IMR-90 (cell line): ENCODE data around the gene GRID1.

ENCODE experiments used
- BHLHE40 ChIP-seq: fragments of 150-350 bp; IDR thresholded peaks from 2 replicates; pipeline ENCODE4 v1.6.1; 2016; ENCODE audit warnings: mild to moderate bottlenecking, low read depth, low read length
- CEBPB ChIP-seq: IDR thresholded peaks from 2 replicates; pipeline ENCODE4 v1.6.1; 2012; ENCODE audit warnings: low read depth, low read length, improper control_type of control experiment
- MAFK ChIP-seq: IDR thresholded peaks from 2 replicates; pipeline ENCODE4 v1.6.1; 2012; ENCODE audit warnings: low read depth, low read length, improper control_type of control experiment
- MAZ ChIP-seq: IDR thresholded peaks from 2 replicates; pipeline ENCODE4 v1.6.1; 2012; ENCODE audit warnings: low read depth, mild to moderate bottlenecking, low read length, improper control_type of control experiment, moderate library complexity, borderline replicate concordance
- NFE2L2 ChIP-seq: fragments of 150-350 bp; IDR thresholded peaks from 2 replicates; pipeline ENCODE4 v1.6.1; 2016; ENCODE audit warnings: low read depth, mild to moderate bottlenecking, low read length
- POLR2A ChIP-seq: IDR thresholded peaks from 2 replicates; pipeline ENCODE4 v1.6.1; 2012; ENCODE audit warnings: mild to moderate bottlenecking, low read depth, low read length
- RAD21 ChIP-seq: IDR thresholded peaks from 2 replicates; pipeline ENCODE4 v1.6.1; 2012; ENCODE audit warnings: low read length, improper control_type of control experiment
- RCOR1 ChIP-seq: IDR thresholded peaks from 2 replicates; pipeline ENCODE4 v1.6.1; 2012; ENCODE audit warnings: mild to moderate bottlenecking, low read length, improper control_type of control experiment; ENCODE audit not compliant: insufficient replicate concordance
- RFX5 ChIP-seq: IDR thresholded peaks from 2 replicates; pipeline ENCODE4 v1.8.0; 2012; ENCODE audit warnings: low read depth, mild to moderate bottlenecking, low read length, moderate library complexity
- SMC3 ChIP-seq: fragments of 150-350 bp; IDR thresholded peaks from 2 replicates; pipeline ENCODE4 v1.6.1; 2016; ENCODE audit warnings: low read depth, mild to moderate bottlenecking, antibody characterized with exemption, low read length, moderate library complexity
- TF ChIP-seq, protein P1 (sequence below): conservative IDR thresholded peaks from 2 replicates; pipeline ENCODE4 v1.5.1; 2012; ENCODE audit warnings: mild to moderate bottlenecking, low read depth, low read length, improper control_type of control experiment
- TF ChIP-seq, protein P2 (sequence below): fragments of 150-350 bp; IDR thresholded peaks from 2 replicates; pipeline ENCODE4 v1.6.1; 2017; ENCODE audit warnings: mild to moderate bottlenecking, antibody characterized with exemption, low read length, low read depth
- TF ChIP-seq, protein P3 (sequence below): fragments of 150-350 bp; IDR thresholded peaks from 2 replicates; pipeline ENCODE4 v1.6.1; 2016; ENCODE audit warnings: low read depth, mild to moderate bottlenecking, low read length, moderate library complexity, borderline replicate concordance

- TF ChIP-seq, protein P1, sequence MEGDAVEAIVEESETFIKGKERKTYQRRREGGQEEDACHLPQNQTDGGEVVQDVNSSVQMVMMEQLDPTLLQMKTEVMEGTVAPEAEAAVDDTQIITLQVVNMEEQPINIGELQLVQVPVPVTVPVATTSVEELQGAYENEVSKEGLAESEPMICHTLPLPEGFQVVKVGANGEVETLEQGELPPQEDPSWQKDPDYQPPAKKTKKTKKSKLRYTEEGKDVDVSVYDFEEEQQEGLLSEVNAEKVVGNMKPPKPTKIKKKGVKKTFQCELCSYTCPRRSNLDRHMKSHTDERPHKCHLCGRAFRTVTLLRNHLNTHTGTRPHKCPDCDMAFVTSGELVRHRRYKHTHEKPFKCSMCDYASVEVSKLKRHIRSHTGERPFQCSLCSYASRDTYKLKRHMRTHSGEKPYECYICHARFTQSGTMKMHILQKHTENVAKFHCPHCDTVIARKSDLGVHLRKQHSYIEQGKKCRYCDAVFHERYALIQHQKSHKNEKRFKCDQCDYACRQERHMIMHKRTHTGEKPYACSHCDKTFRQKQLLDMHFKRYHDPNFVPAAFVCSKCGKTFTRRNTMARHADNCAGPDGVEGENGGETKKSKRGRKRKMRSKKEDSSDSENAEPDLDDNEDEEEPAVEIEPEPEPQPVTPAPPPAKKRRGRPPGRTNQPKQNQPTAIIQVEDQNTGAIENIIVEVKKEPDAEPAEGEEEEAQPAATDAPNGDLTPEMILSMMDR: no peak
- TF ChIP-seq CEBPB: no peak
- TF ChIP-seq, protein P2, sequence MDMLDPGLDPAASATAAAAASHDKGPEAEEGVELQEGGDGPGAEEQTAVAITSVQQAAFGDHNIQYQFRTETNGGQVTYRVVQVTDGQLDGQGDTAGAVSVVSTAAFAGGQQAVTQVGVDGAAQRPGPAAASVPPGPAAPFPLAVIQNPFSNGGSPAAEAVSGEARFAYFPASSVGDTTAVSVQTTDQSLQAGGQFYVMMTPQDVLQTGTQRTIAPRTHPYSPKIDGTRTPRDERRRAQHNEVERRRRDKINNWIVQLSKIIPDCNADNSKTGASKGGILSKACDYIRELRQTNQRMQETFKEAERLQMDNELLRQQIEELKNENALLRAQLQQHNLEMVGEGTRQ: no peak
- TF ChIP-seq POLR2A: no peak
- no peak for TF ChIP-seq SMC3
- no peak for TF ChIP-seq MAZ
- no peak for TF ChIP-seq MAFK
- TF ChIP-seq RFX5: no peak
- no peak for TF ChIP-seq RAD21
- no peak for TF ChIP-seq NFE2L2
- TF ChIP-seq, protein P3, sequence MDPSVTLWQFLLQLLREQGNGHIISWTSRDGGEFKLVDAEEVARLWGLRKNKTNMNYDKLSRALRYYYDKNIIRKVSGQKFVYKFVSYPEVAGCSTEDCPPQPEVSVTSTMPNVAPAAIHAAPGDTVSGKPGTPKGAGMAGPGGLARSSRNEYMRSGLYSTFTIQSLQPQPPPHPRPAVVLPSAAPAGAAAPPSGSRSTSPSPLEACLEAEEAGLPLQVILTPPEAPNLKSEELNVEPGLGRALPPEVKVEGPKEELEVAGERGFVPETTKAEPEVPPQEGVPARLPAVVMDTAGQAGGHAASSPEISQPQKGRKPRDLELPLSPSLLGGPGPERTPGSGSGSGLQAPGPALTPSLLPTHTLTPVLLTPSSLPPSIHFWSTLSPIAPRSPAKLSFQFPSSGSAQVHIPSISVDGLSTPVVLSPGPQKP: no peak
- no peak for TF ChIP-seq BHLHE40
- no peak for TF ChIP-seq RCOR1
Measured at GRCh38 chr10:86290933-86291615, 75.5 kb downstream of the GRID1 start.
